NCI-H187 treated with DMSO at 0.1 percent for 48 hours (cell line): ENCODE results near the gene PRPF6.
"Not testable (repeated sequence)": the region's sequence is repeated elsewhere in the genome, so short reads cannot be mapped to it uniquely, and the experiment has no call there.

ENCODE experiments used
- DNase-seq: peaks from one replicate; lab custom pipeline; 2025; lab: John Stamatoyannopoulos, UW

The PRPF6 gene

DNA sequence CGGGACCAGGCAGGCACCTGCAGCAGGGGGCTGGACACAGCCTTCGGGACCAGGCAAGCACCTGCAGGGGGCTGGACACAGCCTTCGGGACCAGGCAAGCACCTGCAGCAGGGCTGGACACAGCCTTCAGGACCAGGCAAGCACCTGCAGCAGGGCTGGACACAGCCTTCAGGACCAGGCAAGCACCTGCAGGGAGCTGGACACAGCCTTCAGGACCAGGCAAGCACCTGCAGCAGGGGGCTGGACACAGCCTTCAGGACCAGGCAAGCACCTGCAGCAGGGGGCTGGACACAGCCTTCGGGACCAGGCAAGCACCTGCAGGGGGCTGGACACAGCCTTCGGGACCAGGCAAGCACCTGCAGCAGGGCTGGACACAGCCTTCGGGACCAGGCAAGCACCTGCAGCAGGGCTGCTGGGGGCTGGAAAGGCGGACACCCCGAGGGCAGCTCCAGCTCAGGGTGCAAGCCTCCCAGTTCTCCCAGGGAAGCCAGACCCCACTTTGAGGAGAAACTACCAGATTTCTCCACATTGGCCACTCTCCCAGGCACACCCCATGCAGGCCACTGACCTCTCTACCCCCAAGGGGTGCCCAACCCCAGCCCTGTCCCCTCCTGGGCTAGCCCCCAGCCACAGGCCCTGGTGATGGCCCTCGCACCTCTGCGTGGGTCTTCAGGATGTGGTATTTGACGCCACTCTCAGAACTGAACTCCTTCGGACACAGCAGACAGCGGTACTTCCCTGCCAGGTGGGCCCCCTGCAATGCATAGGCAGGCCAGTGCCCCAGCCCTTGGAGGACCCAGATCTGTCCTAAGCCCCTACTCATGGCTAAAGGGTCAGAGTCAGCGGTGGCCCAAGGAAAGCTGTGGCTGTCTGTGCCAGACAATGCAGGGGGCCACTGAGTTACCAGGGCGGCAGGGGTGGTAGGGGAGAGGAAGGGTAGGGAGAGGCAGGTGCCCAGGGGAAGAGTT, 20.0 kb upstream of the PRPF6 start:
- not testable (repeated sequence) for DNase-seq

DNA sequence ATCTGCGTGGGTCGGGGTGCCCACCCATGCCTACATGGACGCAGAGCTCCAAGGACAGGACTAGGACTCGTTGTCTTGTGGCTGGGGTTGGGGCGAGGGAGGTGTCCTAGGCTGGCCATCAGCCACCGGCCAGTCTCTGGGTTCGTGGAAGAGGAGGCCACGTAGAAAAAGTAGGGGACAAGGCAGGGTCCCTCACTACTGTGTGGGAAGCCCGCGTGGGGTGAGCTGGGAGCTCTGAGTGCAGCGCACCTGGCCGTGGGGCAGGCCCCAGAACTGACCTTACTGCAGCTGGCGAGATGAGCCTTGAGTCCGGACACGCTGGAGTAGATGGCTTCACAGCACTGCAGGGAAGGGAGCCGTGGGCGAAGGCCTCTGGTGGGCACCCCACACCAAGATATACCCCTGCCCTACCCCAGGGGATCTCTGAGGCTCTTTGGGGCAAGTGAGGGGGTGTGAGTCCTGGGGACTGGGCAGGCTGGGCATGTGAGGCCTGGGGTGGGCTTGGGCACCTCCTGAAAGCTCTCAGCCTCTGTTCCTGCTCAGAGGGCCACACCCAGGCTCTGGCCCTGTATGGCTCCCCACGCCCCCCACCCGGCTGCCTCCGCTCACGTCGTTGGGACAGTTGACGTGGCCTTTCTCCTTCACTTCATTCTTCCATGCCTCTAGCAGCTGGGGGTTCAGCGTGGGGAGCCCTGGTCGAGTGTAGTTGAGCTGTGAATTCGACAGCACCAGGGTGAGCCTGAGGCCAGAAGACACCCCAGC, 19.1 kb upstream of the PRPF6 start:
- DNase-seq, result no peak

DNA sequence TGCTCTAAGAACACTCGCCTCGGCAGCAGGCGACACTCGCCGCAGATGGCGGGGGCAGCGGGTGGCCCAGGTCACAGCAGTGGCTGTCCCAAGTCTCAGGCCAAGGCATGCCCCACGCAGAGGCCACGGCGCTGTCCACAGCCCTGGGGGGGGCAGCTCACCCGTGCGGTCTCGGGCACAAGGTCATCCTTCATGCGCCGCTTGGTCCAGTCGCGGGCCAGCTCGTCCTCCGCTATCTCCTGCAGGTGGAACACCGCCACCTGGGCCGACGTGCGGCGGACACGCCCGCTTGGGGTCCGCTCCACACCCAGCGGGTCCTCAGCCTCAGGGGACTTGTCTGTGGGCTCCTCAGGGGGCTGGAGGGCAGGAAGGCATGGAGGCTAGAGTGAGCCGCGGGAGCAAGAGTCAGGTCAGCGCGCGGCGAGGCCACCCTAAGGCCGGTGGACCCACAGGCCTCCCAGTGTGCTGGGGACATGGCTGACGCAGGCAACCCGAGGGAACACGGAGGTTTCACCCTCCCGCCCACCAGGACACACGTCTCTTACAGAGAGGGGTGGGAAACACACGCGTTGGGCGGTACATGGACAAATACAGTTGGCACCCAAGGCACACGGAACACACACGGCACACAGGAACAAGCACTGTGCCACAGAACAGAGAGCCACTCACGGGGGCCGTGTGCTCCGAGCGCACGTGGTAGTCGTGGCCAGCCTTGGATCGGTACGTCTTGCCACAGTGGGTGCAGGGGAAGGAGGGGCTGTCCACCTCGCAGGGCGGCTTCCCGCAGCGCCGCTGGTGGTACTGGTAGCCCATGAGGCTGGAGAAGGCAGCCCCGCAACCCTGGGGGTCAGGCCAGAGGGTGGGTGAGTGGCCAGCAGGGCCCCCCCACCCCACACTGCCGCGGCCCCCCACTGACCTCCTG, 18.2 kb upstream of the PRPF6 start:
- DNase-seq, result no peak

DNA sequence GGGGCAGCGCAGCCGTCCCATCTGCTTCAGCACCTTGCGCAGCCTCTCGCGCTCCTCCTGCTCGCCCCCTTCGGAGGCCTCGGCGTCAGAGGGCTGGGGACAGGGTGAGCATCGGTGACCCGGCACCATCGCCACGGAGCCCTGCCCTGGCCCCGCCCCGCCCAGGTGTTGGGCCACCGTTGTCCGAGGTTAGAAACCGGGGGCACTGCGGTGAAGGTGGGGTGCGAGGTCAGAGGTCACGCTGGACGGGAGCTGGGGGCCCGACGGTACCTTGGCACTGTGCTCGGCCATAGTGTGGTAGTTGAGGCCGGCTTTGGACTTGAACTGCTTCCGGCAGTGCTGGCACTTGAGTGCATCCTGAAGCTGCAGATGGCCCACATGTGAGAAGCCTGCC, 17.6 kb upstream of the PRPF6 start:
- DNase-seq, result no peak

DNA sequence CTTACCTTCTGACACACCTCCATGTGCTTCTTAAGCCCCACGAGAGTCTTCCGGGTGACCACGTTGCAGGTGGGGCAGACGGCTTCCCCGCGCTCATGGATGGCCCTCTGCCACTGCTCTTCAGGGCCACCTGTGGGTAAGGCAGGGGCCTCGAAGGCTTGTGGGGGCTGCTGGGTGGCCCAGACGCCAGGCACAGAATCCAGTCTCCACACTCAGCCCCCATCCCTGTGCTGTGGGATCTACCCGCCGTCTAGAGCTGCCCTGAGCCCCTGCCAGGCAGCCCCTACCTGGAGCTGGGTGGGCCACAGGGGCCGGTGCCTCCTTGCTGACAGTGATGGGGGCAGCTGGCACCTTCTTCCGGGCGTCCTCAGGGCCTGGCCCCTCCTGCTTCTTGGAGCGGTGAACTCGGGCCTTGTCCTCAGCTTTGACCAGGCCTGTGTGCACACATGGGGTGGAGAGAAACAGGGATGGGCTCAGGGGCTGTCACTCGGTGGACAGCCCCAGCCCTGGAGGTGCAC, 17.1 kb upstream of the PRPF6 start:
- no peak for DNase-seq

DNA sequence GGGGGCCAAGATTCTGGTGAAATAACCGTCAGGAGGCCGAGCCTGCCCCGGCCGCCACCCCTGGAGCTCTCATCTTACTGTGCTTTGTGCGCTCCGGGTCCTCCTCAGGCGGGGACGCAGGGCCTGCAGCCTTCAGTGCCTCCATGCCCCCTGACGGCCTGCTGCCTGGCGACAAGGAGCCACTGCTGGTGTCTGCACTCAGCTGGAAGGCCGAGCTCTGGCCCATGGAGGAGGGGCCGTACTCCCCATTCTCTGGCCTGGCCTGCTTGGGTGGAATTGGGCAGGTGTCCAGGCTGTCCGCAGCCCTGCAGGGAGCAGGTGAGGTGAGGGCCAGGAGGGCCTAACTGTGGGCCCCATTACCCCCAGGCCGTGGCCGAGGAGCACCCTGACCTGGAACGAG, 16.5 kb upstream of the PRPF6 start:
- DNase-seq, result no peak

DNA sequence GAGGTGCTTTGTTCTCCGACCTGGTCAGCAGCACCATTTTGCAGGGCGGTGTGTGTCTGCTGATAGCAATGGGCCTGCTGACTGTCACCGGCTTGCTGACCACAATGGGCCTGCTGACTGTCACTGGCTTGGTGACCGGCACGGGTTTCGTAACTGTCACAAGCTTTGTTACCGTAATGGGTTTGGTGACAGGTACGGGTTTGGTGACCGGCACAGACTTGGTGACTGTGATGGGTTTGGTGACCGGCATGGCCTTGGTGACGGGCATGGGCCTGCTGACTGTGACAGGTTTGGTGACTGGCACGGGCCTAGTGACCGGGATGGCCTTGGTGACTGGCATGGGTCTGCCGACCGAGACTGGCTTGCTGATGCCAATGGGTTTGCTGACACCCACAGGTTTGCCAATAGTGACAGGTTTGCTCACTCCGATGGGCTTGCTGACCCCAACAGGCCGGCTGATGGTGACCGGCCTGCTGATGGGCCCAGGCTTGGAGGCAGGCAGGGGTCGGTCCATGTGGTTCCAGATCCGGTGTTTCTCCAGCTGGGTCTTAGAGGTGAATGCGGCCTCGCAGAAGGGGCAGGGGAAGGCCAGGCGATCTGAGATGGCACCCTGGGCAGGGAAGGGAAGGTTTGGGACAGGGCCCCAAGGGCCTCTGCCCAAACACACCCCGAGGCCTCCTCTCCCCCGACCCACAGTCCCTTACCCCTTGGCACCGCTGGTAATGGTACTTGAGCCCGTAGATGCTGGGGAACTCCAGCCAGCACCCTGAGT, 14.6 kb upstream of the PRPF6 start:
- no peak for DNase-seq

DNA sequence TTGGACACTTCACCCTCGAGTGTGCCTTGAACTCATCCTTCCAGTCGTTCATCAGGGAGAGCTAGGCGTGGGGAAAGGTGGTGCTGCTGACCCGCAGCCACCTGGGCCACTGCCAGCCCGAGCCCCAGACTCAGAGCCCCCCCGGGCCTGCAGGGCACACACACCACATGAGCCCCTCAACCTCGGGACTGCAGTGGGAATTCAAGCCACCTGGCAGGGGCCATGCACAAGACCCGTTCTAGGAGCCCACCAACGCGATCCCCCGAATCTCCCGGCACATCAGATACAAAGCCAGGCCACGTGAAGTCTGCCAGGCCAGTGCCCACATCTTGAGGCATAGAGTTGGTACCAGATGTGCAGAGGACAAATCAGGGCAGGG, 14.0 kb upstream of the PRPF6 start:
- DNase-seq, result no peak

DNA sequence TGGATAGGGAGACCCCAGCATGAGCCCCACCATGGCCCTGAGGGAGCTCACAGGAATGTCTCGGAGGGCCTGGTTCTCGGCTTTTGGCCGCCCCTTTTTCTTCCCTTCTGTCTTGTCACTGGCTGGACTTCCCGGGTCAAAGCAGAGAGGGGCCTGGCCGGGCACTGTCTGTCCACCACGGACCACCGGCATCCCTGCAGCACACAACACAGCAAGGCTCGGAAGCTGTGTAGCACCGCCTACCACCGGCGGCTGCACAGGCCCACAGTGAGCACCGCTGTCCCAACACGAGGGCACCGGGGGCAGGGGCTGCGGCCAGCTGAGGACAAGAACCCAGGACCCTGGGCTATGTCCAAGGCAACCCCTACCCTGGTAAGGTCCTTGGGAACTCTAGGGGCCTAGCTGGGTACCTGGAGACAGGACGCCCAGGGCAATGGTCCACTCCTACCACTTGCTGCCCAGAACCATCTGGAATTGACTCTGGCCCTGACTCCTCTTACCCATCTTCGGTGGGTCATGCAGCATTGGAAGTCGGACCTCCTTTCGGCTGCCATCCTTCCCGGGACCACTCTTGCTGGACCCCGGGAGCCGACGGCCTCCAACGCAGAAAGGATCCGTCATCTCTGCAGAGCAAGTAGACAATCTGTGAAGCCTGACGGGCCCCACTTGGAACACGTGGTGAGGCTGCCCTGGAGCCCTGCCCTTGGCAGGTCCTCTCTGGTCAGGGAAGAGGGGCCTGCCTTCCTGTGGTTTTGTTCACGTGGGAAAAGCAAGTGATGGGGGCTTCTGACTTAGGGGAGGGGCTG, 13.4 kb upstream of the PRPF6 start:
- no peak for DNase-seq

DNA sequence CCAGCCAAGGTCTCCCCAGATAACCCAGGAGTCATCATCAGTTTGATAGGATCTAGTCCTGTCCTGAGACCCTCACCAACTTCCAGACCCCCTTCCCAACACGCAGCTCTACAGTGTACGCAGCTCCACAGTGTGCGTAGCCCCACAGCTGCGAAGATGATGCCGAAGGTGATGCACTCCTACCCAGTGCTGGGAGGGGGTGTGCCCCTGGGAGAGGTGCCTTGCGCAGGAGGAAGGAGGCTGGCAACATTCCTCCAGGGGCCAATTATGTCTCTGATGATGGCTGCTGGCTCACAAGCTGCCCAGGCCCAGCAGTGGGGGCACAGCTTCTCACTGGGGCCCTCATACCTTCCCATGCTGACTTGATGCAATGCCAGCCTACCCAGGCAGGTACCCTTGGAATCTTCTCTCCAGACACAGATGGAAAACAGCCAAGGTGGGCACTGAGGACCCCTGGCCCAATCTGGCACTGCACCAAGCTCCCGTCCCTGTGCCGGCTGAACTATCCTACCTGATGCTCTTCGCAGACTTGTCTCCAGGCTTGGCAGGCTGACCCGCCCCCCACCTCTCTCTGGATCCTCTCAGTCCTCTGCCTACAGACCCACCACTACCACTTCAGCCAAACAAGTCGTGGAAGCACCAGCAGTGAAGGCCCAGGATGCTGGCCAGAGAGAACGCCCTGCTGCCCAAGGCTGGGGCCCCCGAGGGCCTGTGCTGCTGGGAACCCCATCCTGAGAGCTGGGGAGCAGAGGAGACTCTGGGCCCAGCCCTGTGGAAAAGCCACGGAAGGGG, 12.6 kb upstream of the PRPF6 start:
- no peak for DNase-seq

DNA sequence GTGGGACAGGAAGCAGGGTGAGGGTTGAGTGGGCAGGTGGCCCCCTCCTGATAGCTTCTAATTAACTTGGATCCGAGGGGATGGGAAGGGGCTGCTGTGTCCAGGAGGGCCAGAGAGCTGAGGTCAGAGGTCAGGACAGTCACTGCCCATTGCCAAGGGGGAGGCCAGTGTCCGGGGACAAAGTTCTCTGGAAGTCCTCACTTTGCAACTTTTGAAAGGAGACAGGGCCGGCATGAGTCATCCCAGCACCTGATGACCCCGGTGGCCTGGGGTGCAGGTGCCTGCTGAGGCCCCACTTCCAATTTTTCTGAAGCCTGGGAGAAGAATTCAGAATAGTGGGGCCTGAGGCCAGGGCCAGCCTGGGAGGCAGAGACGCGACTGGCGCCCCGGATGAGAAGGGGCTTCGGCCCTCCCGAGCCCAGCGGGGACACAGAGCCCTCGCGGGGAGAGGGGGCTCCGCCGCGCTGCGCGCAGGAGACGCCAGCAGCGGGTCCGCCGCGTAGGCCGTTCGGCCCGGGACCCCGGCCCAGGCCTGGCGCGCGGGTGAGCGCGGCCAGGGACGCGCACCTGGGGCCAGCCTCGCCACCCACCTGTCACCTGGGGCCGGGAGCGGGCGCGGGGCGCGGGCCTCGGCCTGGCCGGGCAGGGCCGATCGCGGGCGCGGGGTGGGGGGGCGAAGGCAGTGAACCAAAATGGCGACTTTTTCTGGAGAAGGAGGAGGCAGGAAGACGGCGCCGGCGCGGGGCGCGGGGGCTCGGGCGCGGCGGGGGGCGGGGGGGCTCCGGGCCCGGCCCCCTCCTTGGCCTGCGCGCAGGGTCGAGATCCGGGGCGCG, 11.8 kb upstream of the PRPF6 start:
- DNase-seq, result no peak

DNA sequence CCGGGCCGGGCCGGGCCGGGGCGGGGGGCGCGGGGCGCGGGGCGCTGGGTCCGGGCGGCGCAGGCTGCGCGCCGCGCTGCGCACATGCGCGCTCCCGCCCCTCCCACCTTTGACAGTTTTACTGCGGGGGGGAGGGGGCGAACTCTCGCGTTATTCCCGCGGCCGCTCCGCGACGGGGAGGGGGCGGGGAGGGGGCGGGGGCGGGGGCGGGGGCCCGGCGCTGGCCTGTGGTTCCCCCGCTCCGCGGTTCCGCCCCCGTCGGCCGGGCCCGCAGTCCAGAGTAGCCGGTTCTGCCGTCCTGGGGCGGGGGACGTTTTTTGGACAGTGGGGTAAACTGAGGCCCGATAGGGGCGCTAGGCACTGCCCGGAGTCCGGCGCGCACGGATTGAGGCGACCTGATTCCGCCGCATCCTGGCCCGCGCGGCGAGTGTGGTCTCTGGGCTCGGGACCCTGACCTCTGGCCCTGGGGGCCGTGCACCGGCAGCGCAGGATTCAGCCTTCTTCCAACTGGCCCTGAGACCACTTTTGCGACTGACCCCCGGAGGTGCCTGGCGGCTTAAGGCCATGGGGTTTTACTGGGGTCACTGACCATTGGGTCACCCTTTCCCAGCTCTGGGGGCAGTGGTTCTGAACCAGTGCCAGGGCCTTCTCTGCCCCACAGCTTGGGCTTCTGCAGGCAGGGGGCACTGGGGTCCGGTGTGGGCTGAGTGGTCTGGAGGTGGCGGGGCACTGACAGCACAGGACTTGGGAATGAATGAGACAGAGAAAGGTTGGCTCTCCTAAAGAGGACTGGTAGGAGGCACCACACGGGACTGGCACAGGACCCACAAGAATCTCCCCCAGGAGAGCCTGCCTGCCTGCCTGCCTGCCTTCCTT, 10.9 kb upstream of the PRPF6 start, which contains the start of gene ZNF512B:
Gene ZNF512B, minus strand, starts transcription at position 93 of the 876 bp plus-strand sequence. CDS start 1,980 bp downstream, outside the sequence.
- no peak for DNase-seq

DNA sequence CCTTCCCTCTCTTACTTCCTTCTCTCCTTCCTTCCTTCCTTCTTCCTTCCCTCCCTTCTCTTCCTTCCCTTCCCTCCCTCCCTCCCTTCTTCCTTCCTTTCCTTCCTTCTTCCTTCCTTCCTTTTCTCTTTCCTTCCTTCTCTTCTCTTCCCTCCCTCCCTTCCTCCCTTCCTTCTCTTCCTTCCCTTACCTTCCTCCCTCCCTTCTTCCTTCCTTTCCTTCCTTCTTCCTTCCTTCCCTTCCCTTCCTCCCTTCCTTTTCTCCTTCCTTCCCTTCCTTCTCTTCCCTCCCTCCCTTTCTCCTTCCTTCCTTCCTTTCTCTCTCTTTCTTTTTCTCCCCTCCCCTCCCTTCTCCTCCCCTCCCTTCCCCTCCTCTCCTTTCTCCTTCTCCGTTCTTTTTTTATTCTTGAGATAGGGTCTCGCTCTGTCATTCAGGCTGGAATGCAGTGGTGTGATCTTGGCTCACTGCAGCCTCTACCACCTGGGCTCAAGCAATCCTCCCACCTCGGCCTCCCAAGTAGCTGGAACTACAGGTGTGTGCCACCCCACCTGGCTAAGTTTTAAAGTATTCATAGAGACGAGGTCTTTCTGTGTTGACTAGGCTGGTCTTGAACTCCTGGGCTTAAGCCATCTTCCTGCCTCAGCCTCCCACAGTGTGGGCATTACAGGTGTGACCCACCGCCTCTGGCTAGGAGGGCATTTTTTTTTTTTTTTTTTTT, 10.1 kb upstream of the PRPF6 start:
- no peak for DNase-seq

DNA sequence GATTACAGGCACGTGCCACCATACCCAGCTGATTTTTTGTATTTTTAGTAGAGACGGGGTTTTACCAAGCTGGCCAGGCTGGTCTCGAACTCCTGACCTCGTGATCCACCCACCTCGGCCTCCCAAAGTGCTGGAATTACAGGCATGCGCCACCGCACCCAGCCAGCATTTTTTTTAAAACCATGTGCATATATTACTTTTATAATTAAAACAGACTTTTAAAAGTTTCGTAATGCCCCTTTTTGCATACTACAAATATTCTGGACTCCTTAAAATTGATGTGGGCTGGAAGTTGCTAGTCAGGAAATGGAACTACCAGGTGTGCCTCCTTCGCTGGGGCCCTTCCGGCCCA, 9.0 kb upstream of the PRPF6 start:
- not testable (repeated sequence) for DNase-seq

DNA sequence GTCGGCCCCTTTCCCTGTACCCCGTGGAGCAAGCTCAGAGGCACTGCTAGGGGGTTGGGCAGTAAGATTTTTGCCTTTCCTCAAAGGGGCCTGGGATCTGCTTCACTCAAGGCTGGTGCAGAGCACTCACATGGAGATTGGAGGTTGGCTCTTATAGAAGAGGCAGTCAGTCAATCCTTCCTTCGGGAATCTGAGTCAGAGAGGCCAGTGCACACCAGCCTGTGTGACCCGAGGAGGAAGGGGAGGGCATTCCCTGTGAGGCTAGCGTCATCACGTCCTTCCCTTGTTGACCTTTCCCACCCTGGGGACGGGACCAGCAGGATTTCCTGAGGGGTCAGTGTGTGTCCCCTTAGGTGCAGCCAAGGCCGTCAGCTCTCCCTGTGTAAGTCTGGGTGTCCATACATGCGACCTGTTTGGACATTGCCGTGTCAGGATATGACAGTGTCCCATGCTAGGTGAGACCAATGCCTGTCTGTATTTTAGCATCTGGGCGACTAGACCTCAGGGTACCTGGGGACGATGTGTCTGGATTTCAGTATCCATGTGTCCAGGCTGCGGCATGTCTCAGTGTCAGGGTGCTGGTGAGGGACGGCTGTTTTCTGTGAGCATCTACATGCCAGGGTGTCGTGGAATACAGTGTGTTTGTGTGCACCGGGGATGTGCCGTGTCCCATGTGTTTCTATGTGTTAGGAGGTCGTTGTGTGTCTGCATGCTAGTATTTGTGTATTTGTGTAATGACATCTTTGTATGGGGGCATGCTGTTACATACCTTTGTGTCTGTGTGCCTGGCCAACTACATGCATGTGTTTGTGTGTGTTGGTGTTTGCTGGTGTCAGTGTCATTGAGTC, 8.4 kb upstream of the PRPF6 start:
- no peak for DNase-seq

DNA sequence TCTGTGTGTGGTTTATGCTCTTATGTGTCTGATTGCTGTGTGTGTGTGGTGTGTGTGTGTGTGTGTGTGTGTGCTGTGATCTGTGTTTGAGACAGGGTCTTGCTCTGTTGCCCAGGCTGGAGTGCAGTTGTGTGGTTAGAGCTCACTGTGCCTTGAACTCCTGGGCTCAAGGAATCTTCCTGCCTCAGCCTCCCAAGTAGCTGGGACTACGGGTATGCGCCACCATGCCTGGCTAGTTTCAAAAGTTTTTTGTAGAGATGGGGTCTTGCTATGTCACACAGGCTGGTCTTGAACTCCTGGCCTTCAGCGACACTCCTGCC, 7.8 kb upstream of the PRPF6 start:
- DNase-seq, result no peak
